Activated B cell treated with CpG ODN at 0.5 μM for 24 hours (primary cell): Measurements from ENCODE around the gene PLCG2. TPM values are rescaled to one million over a fixed set of nuclear protein-coding genes. Genes with fewer than 3 reads are reported as not detected.

ENCODE experiments used
- ATAC-seq: fragments of 200-7000 bp; cut with Tn5 transposase; one replicate; pipeline ENCODE4 v1.10.0; 2021; ENCODE audit warnings: low read depth, mild to moderate bottlenecking, moderate library complexity
- CTCF ChIA-PET: fragments of 350-600 bp; sonication (Branson Sonifier 250); formaldehyde crosslinking; loops from one replicate; lab custom pipeline; 2021; ENCODE audit warnings: antibody characterized with exemption; lab: Charles Lee
- POLR2A ChIA-PET: fragments of 350-600 bp; sonication (Branson Sonifier 250); formaldehyde crosslinking; loops from one replicate; lab custom pipeline; 2021; ENCODE audit warnings: antibody characterized with exemption; lab: Charles Lee
- DNase-seq: peaks from one replicate; pipeline ENCODE4 v3.0.0; 2022
- H3K27ac Mint-ChIP-seq: one replicate; pipeline ENCODE4 v1.8.0; 2020; ENCODE audit warnings: mixed read lengths
- H3K27me3 Mint-ChIP-seq: one replicate; pipeline ENCODE4 v1.8.0; 2021; ENCODE audit warnings: mixed read lengths
- H3K36me3 Mint-ChIP-seq: one replicate; pipeline ENCODE4 v1.8.0; 2021; ENCODE audit warnings: low read depth, mixed read lengths
- H3K4me1 Mint-ChIP-seq: one replicate; pipeline ENCODE4 v1.8.0; 2021; ENCODE audit warnings: mixed read lengths
- H3K4me3 Mint-ChIP-seq: one replicate; pipeline ENCODE4 v1.8.0; 2020; ENCODE audit warnings: mild to moderate bottlenecking, mixed read lengths
- H3K9me3 Mint-ChIP-seq: one replicate; pipeline ENCODE4 v1.8.0; 2020; ENCODE audit warnings: mixed read lengths
- intact Hi-C: fragments of 100-400 bp; cut with micrococcal nuclease; formaldehyde crosslinking; loops from one replicate; pipeline ENCODE4 v1.15.1; 2024
- total RNA-seq: library from RNA; stranded (reverse); gene quantifications from 2 replicates; pipeline ENCODE4 v1.2.3, GENCODE V29; 2022
- TF ChIP-seq, protein P1 (sequence below): fragments of 200-600 bp; IDR thresholded peaks from one replicate; pipeline ENCODE4 v1.8.0; 2022; ENCODE audit warnings: antibody characterized with exemption, mild to moderate bottlenecking

Gene PLCG2
- total RNA-seq, result 449 and 525 TPM in 2 replicates

DNA sequence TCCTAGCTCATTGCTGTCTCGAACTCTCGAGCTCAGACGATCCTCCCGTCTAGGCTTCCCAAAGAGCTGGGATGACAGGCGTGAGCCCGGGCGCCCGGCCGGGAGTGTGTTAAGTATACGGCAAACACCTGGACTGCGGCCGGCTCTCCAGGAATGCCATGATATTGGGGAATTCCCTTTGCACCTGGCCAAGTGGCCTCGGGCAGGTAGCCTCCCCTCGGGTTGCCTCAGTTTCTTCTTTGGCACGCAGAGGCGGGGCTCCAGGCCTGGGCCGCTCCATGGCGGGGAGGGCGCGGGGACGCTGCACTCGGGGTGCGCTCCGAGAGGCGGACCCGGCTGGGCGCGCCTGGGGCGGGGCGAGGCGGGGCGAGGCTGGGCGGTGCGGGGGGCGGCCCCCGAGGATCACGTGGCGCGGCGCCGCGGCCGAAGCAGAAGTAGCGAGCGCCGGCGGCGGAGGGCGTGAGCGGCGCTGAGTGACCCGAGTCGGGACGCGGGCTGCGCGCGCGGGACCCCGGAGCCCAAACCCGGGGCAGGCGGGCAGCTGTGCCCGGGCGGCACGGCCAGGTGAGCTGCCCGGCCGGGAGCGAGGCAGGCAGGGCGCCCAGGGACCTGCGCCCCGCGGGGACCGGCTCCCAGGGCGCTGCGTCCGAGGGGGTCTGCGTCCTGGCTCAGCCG is at the start of gene PLCG2:
TSS of gene PLCG2 (plus strand) at position 431 of the 675 bp plus-strand sequence. CDS start 6,699 bp downstream, outside the sequence.
- Mint-ChIP-seq H3K4me3 (peak within 1 kb of the TSS; percentile 97), H3K27ac (peak within 1 kb of the TSS; percentile 91), H3K36me3 (peaks cover 31% of the 10 kb centered on the region), H3K4me1 (peaks cover 71% of the 10 kb centered on the region), H3K9me3 (no peaks in the 10 kb centered on the region), H3K27me3 (no peaks in the 10 kb centered on the region)
- intact Hi-C loops, result loop anchor here (1.0 kb wide), 3 partner anchors 27 to 95 kb away; no protein-coding TSS in a partner anchor
- DNase-seq (peak; percentile 92), ATAC-seq (peak; percentile 83)
- CTCF ChIA-PET, result interaction anchor here (1.1 to 3.1 kb wide), 7 partner anchors 16 to 95 kb away, joined by 3 to 11 read pairs (median 4); no protein-coding TSS in a partner anchor
- POLR2A ChIA-PET, result interaction anchor here (0.6 to 5.7 kb wide), 31 partner anchors 8 to 96 kb away, joined by 3 to 88 read pairs (median 6); no protein-coding TSS in a partner anchor
- TF ChIP-seq, protein P1, sequence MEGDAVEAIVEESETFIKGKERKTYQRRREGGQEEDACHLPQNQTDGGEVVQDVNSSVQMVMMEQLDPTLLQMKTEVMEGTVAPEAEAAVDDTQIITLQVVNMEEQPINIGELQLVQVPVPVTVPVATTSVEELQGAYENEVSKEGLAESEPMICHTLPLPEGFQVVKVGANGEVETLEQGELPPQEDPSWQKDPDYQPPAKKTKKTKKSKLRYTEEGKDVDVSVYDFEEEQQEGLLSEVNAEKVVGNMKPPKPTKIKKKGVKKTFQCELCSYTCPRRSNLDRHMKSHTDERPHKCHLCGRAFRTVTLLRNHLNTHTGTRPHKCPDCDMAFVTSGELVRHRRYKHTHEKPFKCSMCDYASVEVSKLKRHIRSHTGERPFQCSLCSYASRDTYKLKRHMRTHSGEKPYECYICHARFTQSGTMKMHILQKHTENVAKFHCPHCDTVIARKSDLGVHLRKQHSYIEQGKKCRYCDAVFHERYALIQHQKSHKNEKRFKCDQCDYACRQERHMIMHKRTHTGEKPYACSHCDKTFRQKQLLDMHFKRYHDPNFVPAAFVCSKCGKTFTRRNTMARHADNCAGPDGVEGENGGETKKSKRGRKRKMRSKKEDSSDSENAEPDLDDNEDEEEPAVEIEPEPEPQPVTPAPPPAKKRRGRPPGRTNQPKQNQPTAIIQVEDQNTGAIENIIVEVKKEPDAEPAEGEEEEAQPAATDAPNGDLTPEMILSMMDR, result no peak

DNA sequence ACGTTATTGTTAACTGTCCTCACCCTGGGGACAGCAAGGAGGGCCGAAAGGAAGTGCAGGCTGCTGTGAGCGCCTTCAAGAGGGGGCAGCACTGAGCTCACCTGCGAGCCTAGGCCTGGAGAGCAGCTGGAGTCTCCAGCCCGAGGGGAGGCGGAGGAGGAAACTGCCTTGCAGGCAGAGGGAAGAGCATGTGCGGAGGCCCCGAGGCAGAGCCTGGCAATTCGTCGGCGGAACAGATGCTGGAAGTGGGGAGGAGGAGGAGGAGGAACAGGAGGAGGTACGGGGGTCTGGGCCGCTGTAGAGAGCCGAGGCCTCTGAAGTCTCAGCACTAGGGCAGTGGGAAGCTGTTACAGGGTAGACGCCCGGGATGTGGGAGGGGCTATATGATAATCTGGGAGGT is 49.6 kb upstream of the PLCG2 start:
- ATAC-seq, result no peak
- TF ChIP-seq, protein P1, result no peak
- intact Hi-C loops, result no loop called here
- Mint-ChIP-seq H3K27me3 (no peaks in the 10 kb centered on the region), H3K4me3 (peak overlapping the region; percentile 85), H3K27ac (peak overlapping the region; percentile 72), H3K9me3 (no peaks in the 10 kb centered on the region), H3K4me1 (peaks cover 31% of the 10 kb centered on the region), H3K36me3 (no peaks in the 10 kb centered on the region)
- ChIA-PET POLR2A (interaction anchor here (0.6 to 1.9 kb wide), 10 partner anchors 10 to 249 kb away, joined by 3 to 22 read pairs (median 5); no protein-coding TSS in a partner anchor), CTCF (interaction anchor here (0.7 to 2.3 kb wide), 18 partner anchors 9 to 709 kb away, joined by 3 to 26 read pairs (median 4); no protein-coding TSS in a partner anchor)
- no peak for DNase-seq

DNA sequence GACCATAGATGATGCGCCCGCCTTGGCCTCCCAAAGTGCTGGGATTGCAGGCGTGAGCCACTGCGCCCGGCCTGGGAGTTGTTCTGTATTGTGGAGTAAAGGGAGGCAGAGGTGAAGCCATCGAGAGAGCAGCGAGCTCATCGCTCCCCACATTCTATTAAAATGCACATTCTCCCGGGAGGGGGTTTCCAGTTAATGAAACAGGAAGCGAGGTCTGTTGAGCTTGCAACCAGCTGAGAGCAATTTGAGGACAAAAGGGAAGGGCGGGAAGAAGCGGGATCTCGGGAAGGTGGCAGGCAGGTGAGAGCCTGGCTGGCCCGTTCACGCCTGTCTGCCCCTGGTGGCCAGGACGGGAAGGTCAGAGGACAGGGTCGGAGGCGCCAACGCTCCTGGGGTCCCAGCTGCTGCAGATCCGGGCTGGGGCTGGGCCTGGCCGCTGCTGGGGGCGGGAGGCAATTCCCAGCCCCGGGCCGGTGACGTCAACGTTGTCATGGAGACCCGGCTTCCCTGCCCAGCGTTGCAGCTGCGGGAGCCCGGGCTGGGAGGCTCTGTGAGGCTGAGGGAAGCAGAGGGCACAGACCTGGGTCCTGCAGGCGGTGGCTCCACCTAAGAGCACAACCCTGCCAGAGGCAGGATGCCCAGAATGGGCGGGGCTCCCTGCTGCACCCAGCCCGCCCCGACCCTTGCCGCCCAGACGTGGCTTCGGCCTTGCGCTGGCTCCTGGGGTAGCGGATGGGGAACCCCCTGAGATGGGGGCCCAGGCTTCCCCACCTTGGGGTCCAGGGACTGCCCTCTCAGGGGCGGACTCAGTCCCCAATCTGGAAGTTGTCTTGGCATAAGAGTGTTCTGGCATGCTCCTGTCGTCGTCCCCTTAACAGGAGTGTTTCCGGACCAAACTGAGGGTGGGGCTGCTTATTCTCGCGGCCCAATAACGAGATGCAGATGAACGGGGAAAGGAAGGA is 48.7 kb upstream of the PLCG2 start:
- intact Hi-C loops, result loop anchor here (1.0 to 10.0 kb wide), 4 partner anchors 14 to 1186 kb away; partner anchors contain the start of gene DYNLRB2
- Mint-ChIP-seq H3K36me3 (no peaks in the 10 kb centered on the region), H3K27ac (peak overlapping the region; percentile 86), H3K4me1 (peaks cover 31% of the 10 kb centered on the region), H3K27me3 (no peaks in the 10 kb centered on the region), H3K4me3 (peak overlapping the region; percentile 85), H3K9me3 (no peaks in the 10 kb centered on the region)
- TF ChIP-seq, protein P1, result no peak
- POLR2A ChIA-PET, result interaction anchor here (0.9 to 1.9 kb wide), 11 partner anchors 9 to 249 kb away, joined by 3 to 22 read pairs (median 5); no protein-coding TSS in a partner anchor
- CTCF ChIA-PET, result interaction anchor here (0.6 to 2.3 kb wide), 21 partner anchors 8 to 710 kb away, joined by 3 to 26 read pairs (median 4); no protein-coding TSS in a partner anchor
- ATAC-seq (peak; percentile 95), DNase-seq (peak; percentile 65)

DNA sequence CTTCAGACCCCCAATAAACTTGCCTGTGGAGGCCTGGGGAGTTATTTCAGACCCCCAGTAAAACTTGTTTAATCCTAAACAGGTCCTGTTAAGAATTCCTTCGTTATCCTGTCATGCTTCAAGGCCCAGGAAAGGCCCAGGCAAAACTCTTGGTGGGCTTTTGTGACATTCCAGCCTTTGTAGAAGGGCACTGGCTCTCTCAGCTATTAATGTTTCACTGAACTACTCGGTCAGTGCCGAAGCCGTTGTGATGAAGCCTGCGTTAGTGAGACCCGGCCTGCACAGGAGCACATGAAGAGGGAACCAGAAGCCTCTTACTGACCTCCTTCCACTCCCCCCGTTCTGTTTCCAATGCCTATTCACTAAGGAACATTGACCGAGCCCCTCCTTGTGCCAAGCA is 47.4 kb upstream of the PLCG2 start:
- no peaks in the 10 kb centered on the region for H3K27me3 Mint-ChIP-seq
- ATAC-seq (no peak), DNase-seq (no peak)
- no peaks in the 10 kb centered on the region for H3K36me3 Mint-ChIP-seq
- TF ChIP-seq, protein P1, result no peak
- no peak overlapping the region for H3K27ac Mint-ChIP-seq
- ChIA-PET CTCF (no interaction called here), POLR2A (no interaction called here)
- intact Hi-C loops, result loop anchor here (2.0 to 10.0 kb wide), 2 partner anchors 329 to 1187 kb away; partner anchors contain the start of gene DYNLRB2
- no peaks in the 10 kb centered on the region for H3K9me3 Mint-ChIP-seq
- no peak overlapping the region for H3K4me3 Mint-ChIP-seq
- H3K4me1 Mint-ChIP-seq, result peaks cover 31% of the 10 kb centered on the region
